CD1c-positive myeloid dendritic cell (primary cell): ENCODE results near the gene EME2.

Experiments
- DNase-seq: peaks from one replicate; pipeline ENCODE4 v3.0.0-alpha.2; 2016; ENCODE audit errors: extremely low spot score

EME2 gene

GRCh38 chr16:1778200-1779179, 5.9 kb downstream of the EME2 start:
- no peak for DNase-seq

GRCh38 chr16:1779234-1779701, 6.7 kb downstream of the EME2 start:
- no peak for DNase-seq

GRCh38 chr16:1779741-1780676, 7.4 kb downstream of the EME2 start:
- no peak for DNase-seq

GRCh38 chr16:1780677-1781072, 8.1 kb downstream of the EME2 start:
- no peak for DNase-seq

- no peak for DNase-seq
These were observed 8.6 kb downstream of the EME2 start for GRCh38 chr16:1781254-1781653.

GRCh38 chr16:1781758-1782407, 9.3 kb downstream of the EME2 start:
- peak; percentile 51 for DNase-seq

GRCh38 chr16:1782408-1783264, 10.0 kb downstream of the EME2 start, which contains the start of the genes NUBP2 and SPSB3:
Gene NUBP2 (plus strand): TSS chr16:1782960. CDS start chr16:1783021, 61 bp downstream.
Gene SPSB3 (minus strand): TSS chr16:1782571. CDS start chr16:1781483, 1,088 bp downstream.
- DNase-seq, result peak; percentile 100

GRCh38 chr16:1784977-1785845, 12.6 kb downstream of the EME2 start:
- DNase-seq, result no peak

GRCh38 chr16:1785846-1786170, 13.2 kb downstream of the EME2 start:
- no peak for DNase-seq

- DNase-seq, result no peak
These were observed 13.8 kb downstream of the EME2 start for GRCh38 chr16:1786242-1787055.

GRCh38 chr16:1787056-1787321, 14.4 kb downstream of the EME2 start:
- no peak for DNase-seq

- no peak for DNase-seq
These were observed 14.9 kb downstream of the EME2 start for GRCh38 chr16:1787322-1788094.

GRCh38 chr16:1788095-1788707, 15.6 kb downstream of the EME2 start:
- no peak for DNase-seq

GRCh38 chr16:1788708-1789100, 16.1 kb downstream of the EME2 start:
- DNase-seq, result no peak

- no peak for DNase-seq
These were observed 17.0 kb downstream of the EME2 start for GRCh38 chr16:1789643-1790045.

- DNase-seq, result no peak
These were observed 17.6 kb downstream of the EME2 start for GRCh38 chr16:1790261-1790610.

GRCh38 chr16:1790611-1791255, 18.1 kb downstream of the EME2 start:
- no peak for DNase-seq
